ENCODE measurements around the gene RDH12.

DNA sequence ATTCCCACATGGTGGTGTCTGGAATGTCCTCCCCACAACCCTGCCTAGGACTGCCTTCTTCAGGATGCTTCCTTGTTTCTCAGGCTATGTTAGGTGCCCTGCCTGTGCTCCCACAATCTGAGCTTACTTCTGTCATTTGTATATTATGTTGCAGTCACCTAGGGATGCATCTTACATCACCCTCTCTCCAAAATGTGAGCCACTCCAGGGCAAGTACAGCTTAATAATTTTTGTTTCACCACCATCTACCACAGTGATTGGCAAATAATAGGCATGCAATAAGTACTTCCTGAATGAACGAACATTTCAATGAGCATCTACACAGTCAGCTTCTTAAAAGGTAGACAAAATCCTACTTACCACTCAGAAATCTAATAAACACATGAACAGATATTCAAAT lies 77.1 kb downstream of the RDH12 start:
- TF ChIP-seq POLR2AphosphoS5 (IDR thresholded peaks at IDR 0.05), result no peak
- TF ChIP-seq, protein P1, sequence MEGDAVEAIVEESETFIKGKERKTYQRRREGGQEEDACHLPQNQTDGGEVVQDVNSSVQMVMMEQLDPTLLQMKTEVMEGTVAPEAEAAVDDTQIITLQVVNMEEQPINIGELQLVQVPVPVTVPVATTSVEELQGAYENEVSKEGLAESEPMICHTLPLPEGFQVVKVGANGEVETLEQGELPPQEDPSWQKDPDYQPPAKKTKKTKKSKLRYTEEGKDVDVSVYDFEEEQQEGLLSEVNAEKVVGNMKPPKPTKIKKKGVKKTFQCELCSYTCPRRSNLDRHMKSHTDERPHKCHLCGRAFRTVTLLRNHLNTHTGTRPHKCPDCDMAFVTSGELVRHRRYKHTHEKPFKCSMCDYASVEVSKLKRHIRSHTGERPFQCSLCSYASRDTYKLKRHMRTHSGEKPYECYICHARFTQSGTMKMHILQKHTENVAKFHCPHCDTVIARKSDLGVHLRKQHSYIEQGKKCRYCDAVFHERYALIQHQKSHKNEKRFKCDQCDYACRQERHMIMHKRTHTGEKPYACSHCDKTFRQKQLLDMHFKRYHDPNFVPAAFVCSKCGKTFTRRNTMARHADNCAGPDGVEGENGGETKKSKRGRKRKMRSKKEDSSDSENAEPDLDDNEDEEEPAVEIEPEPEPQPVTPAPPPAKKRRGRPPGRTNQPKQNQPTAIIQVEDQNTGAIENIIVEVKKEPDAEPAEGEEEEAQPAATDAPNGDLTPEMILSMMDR (IDR thresholded peaks at IDR 0.05), result no peak
- TF ChIP-seq POLR2A (IDR thresholded peaks at IDR 0.05), result no peak

Measured in breast epithelium (tissue), 3 donors.